Esophagus muscularis mucosa (tissue), 4 donors: Measurements from ENCODE around the gene HOXB6. TPM values are rescaled to one million over a fixed set of nuclear protein-coding genes. Genes with fewer than 3 reads are reported as not detected.

Source experiments
- DNase-seq: peaks from one replicate; pipeline ENCODE4 v3.0.0-alpha.2; 2017; ENCODE audit errors: extremely low spot score
- H3K27ac ChIP-seq, 4 donors: fragments of 200-600 bp; sonication (generic); replicated peaks in 1 of 4; 1 replicate in 3 of 4; 2 replicates in 1 of 4; pipeline ENCODE4 v1.5.1; 2016 to 2019; ENCODE audit warnings: mild to moderate bottlenecking in 1 of 4
- H3K27me3 ChIP-seq, 4 donors: fragments of 200-600 bp; sonication (generic); one replicate each; pipeline versions ENCODE4 v1.5.1 to v1.6.0; 2016 to 2019
- H3K36me3 ChIP-seq, 4 donors: fragments of 200-600 bp; sonication (generic); one replicate each; pipeline ENCODE4 v1.5.1; 2016 to 2019
- H3K4me1 ChIP-seq, 4 donors: fragments of 200-600 bp; sonication (generic); one replicate each; pipeline ENCODE4 v1.5.1; 2016 to 2019
- H3K4me3 ChIP-seq, 4 donors: fragments of 200-600 bp; sonication (generic); 1 replicate in 2 of 4; 2 replicates in 2 of 4; pipeline ENCODE4 v1.5.1; 2016 to 2019; ENCODE audit warnings: mild to moderate bottlenecking in 4 of 4, moderate library complexity in 1 of 4
- H3K9me3 ChIP-seq, 4 donors: fragments of 200-600 bp; sonication (generic); 1 replicate in 3 of 4; 2 replicates in 1 of 4; pipeline ENCODE4 v1.5.1; 2016 to 2019
- CTCF ChIP-seq, 3 experiments: fragments of 200-600 bp in 2 of 3; fragments of 450-650 bp in 1 of 3; sonication (generic) in 2 of 3; IDR thresholded peaks; one replicate each; pipeline ENCODE4 v1.5.1; 2017 to 2019; ENCODE audit warnings: antibody characterized with exemption in 3 of 3, mild to moderate bottlenecking in 2 of 3, moderate library complexity in 1 of 3
- EP300 ChIP-seq: sonication (generic); formaldehyde crosslinking; IDR thresholded peaks from one replicate; pipeline ENCODE4 v1.6.1; 2017; ENCODE audit warnings: antibody characterized with exemption
- POLR2A ChIP-seq: fragments of 450-650 bp; IDR thresholded peaks from one replicate; pipeline ENCODE4 v1.6.1; 2017; ENCODE audit warnings: antibody characterized with exemption, moderate library complexity, mild to moderate bottlenecking, low read depth
- POLR2AphosphoS5 ChIP-seq, 2 donors: sonication (generic); formaldehyde crosslinking; IDR thresholded peaks; one replicate each; pipeline ENCODE4 v1.6.1; 2017; ENCODE audit warnings: antibody characterized with exemption in 2 of 2
- WGBS: methylation state at CpG from one replicate; pipeline ENCODE4 v1.1.5; 2018; 5-methylcytosine and 5-hydroxymethylcytosine counted together
- intact Hi-C: fragments of 100-400 bp; cut with DNase I; formaldehyde crosslinking; loops from one replicate; pipeline ENCODE4 v1.15.1; 2023
- total RNA-seq, 4 donors: library from RNA; depleted of rRNA; stranded (reverse); fragments of >200 nt; gene quantifications; one replicate each; pipeline versions ENCODE4 v1.1.0 to v1.2.1, GENCODE V29; 2016

The HOXB6 gene
- total RNA-seq, 4 donors from 2014 or later: 2.2 to 5.4 (median 2.9) TPM

- H3K36me3 ChIP-seq: no peaks in the 10 kb centered on the region
- no peak overlapping the region for H3K4me3 ChIP-seq
- 19% methylated on average over 5 of the region's 7 CpGs for WGBS
- TF ChIP-seq CTCF (IDR thresholded peaks at IDR 0.05): no peak
- TF ChIP-seq POLR2A: no peak
- TF ChIP-seq POLR2AphosphoS5 (IDR thresholded peaks at IDR 0.05): no peak
- no peak for TF ChIP-seq EP300
- H3K27me3 ChIP-seq: peaks cover 0 to 100% (median 95%) of the 10 kb centered on the region in 4 donors
- DNase-seq: no peak
- H3K4me1 ChIP-seq: peaks cover 7 to 28% (median 15%) of the 10 kb centered on the region in 4 donors
- intact Hi-C loops: loop anchor here (10.0 kb wide), 1 partner anchor 373 kb away; no protein-coding TSS in a partner anchor
- H3K9me3 ChIP-seq: peaks cover 0 to 5% (median 0%) of the 10 kb centered on the region in 4 donors
- H3K27ac ChIP-seq: no peak overlapping the region
Measured at GRCh38 chr17:48631693-48632578, 27.1 kb upstream of the HOXB6 start.

GRCh38 chr17:48630925-48631692 lies 26.3 kb upstream of the HOXB6 start:
- no peak for DNase-seq
- WGBS: 24% methylated on average over 15 of the region's 15 CpGs
- peaks cover 0 to 5% (median 0%) of the 10 kb centered on the region in 4 donors for H3K9me3 ChIP-seq
- H3K27ac ChIP-seq: no peak overlapping the region
- H3K4me1 ChIP-seq: peaks cover 15 to 28% (median 17%) of the 10 kb centered on the region in 4 donors
- H3K36me3 ChIP-seq: no peaks in the 10 kb centered on the region
- TF ChIP-seq POLR2A (no peak), CTCF (IDR thresholded peaks at IDR 0.05) (no peak), POLR2AphosphoS5 (IDR thresholded peaks at IDR 0.05) (no peak), EP300 (no peak)
- H3K27me3 ChIP-seq: peaks cover 0 to 100% (median 95%) of the 10 kb centered on the region in 4 donors
- intact Hi-C loops: loop anchor here (10.0 kb wide), 1 partner anchor 374 kb away; no protein-coding TSS in a partner anchor
- no peak overlapping the region for H3K4me3 ChIP-seq

DNA sequence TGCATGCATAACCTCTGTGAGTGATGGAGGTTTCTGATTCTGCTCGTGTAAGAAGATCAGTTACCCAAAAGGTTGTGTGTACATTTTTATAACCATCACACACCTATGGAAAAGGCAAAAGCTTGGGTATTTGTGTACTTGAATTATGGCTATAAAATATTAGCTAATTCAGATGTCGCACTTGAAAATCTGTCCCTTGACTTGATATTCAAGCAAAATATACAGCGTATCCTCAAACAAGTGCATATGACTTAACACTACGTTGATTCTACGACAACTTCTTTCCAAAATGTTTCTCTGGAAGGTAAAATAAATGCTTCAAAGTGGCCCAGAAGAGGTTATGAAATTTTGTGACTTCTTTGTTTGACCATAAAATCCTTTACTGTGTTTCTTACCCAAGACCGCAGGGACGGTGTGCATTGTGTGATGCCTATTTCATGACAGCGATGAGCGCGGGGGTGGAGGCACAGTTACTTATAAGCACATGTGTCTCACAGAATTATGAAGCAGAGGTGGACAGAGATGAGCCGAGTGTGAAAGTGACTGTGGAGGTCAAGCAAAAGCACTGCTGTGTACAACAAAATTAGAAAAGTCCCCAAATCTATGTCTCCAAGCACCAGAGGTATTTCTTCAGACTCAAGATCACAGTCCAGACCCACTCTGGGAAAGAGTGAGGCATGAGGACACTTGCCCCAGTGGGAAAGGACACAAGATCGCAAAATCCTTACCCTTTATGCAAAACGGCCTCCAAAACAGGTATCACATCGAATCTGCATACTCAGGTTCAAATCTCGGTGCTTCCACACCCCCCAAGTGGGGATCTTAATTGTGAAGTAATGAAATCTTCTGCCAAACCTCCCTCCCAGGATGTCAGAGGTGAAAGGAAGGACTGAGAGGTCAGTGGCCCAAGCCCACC lies 25.5 kb upstream of the HOXB6 start:
- Histone ChIP-seq H3K27ac (no peak overlapping the region), H3K36me3 (no peaks in the 10 kb centered on the region), H3K27me3 (peaks cover 0 to 100% (median 95%) of the 10 kb centered on the region in 4 donors), H3K9me3 (peaks cover 0 to 5% (median 0%) of the 10 kb centered on the region in 4 donors), H3K4me1 (peaks cover 23 to 36% (median 26%) of the 10 kb centered on the region in 4 donors), H3K4me3 (no peak overlapping the region)
- intact Hi-C loops: loop anchor here (10.0 kb wide), 1 partner anchor 375 kb away; no protein-coding TSS in a partner anchor
- DNase-seq: no peak
- 26% methylated on average over 15 of the region's 15 CpGs for WGBS
- TF ChIP-seq POLR2A (no peak), POLR2AphosphoS5 (IDR thresholded peaks at IDR 0.05) (no peak), EP300 (no peak), CTCF (IDR thresholded peaks at IDR 0.05) (no peak)

- 33% methylated on average over 5 of the region's 5 CpGs for WGBS
- peaks cover 30 to 42% (median 33%) of the 10 kb centered on the region in 4 donors for H3K4me1 ChIP-seq
- DNase-seq: no peak
- no peak overlapping the region for H3K4me3 ChIP-seq
- TF ChIP-seq EP300 (no peak), POLR2A (no peak), CTCF (IDR thresholded peaks at IDR 0.05) (no peak), POLR2AphosphoS5 (IDR thresholded peaks at IDR 0.05) (no peak)
- H3K27ac ChIP-seq: no peak overlapping the region
- intact Hi-C loops: no loop called here
- no peaks in the 10 kb centered on the region for H3K36me3 ChIP-seq
- peaks cover 0 to 5% (median 0%) of the 10 kb centered on the region in 4 donors for H3K9me3 ChIP-seq
- H3K27me3 ChIP-seq: peaks cover 0 to 100% (median 95%) of the 10 kb centered on the region in 4 donors
Measured at GRCh38 chr17:48629411-48629759, 24.6 kb upstream of the HOXB6 start.
